DOHH2 (cell line): ENCODE measurements around the gene PGA3.

Experiments used
- H3F3A ChIP-seq: fragments of 200-600 bp; sonication (generic), shearing (Covaris generic); 2 replicates; pipeline ENCODE4 v1.6.0; 2016; ENCODE audit warnings: antibody characterized with exemption, mild to moderate bottlenecking; ENCODE audit not compliant: control insufficient read depth, insufficient read depth
- H3K27ac ChIP-seq: fragments of 200-600 bp; sonication (generic); 2 replicates; pipeline ENCODE4 v1.5.1; 2014; ENCODE audit warnings: low read depth, mild to moderate bottlenecking, low read length, moderate library complexity
- H3K27me3 ChIP-seq: fragments of 200-600 bp; sonication (generic); 2 replicates; pipeline ENCODE4 v1.6.1; 2014; ENCODE audit warnings: mild to moderate bottlenecking, low read length, mixed read lengths; ENCODE audit not compliant: control insufficient read depth
- H3K36me3 ChIP-seq: fragments of 200-600 bp; sonication (generic); 2 replicates; pipeline ENCODE4 v1.6.1; 2014; ENCODE audit warnings: mild to moderate bottlenecking, low read length, moderate library complexity, mixed read lengths; ENCODE audit not compliant: control insufficient read depth
- H3K4me1 ChIP-seq: fragments of 200-600 bp; sonication (generic); 2 replicates; pipeline ENCODE4 v1.6.1; 2014; ENCODE audit warnings: mild to moderate bottlenecking, low read length, mixed read lengths; ENCODE audit not compliant: control insufficient read depth
- H3K4me2 ChIP-seq: fragments of 200-600 bp; sonication (generic); 2 replicates; pipeline ENCODE4 v1.6.0; 2014; ENCODE audit warnings: mild to moderate bottlenecking, low read length, moderate library complexity
- H3K4me3 ChIP-seq: fragments of 200-600 bp; sonication (generic); 2 replicates; pipeline ENCODE4 v1.5.1; 2014; ENCODE audit warnings: mild to moderate bottlenecking, low read length, mixed read lengths
- H3K79me2 ChIP-seq: fragments of 200-600 bp; sonication (generic); 2 replicates; pipeline ENCODE4 v1.6.1; 2014; ENCODE audit warnings: mild to moderate bottlenecking, low read length, mixed read lengths; ENCODE audit not compliant: control insufficient read depth
- H3K9me2 ChIP-seq: fragments of 200-600 bp; sonication (generic); replicated peaks from 2 replicates; pipeline ENCODE4 v1.6.1; 2014; ENCODE audit warnings: mild to moderate bottlenecking, low read length, mixed read lengths; ENCODE audit not compliant: control insufficient read depth
- H3K9me3 ChIP-seq: fragments of 200-600 bp; sonication (generic); 2 replicates; pipeline ENCODE4 v1.6.1; 2014; ENCODE audit warnings: antibody characterized with exemption, low read length, mixed read lengths; ENCODE audit not compliant: control insufficient read depth, insufficient read depth
- H4K20me1 ChIP-seq: fragments of 200-600 bp; sonication (generic); 2 replicates; pipeline ENCODE4 v1.6.0; 2014; ENCODE audit warnings: low read depth, mild to moderate bottlenecking, antibody characterized with exemption, low read length, moderate library complexity; ENCODE audit not compliant: control insufficient read depth, insufficient read depth
- EZH2phosphoT487 ChIP-seq: fragments of 200-600 bp; sonication (generic); IDR thresholded peaks from 2 replicates; pipeline ENCODE4 v1.6.1; 2017; ENCODE audit warnings: borderline replicate concordance, mild to moderate bottlenecking, antibody characterized with exemption, low read length, moderate library complexity, mixed read lengths
- TF ChIP-seq, protein P1 (sequence below): fragments of 200-600 bp; sonication (generic); IDR thresholded peaks from one replicate; pipeline ENCODE4 v1.5.1; 2014; ENCODE audit warnings: antibody characterized with exemption, mild to moderate bottlenecking, low read depth, low read length; ENCODE audit not compliant: poor library complexity, severe bottlenecking

PGA3 gene

DNA sequence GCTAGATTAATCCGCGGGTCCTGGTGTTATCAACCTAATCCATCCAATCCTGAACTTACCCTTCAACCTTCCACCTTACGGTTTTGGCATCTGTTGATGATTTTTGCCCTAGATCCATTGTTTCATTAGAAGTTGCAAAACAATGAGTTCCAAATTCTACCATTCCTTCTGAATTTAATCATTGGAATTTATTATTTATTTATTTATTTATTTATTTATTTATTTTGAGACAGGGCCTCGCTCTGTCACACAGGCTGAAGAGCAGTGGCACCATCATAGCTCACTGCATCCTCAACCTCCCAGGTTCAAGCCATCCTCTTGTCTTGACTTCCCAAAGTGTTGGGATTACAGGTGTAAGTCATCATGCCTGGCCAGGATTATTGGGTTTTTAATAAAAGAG is 21.8 kb upstream of the PGA3 start:
- H3K27me3 ChIP-seq = no peaks in the 10 kb centered on the region
- H3K9me2 ChIP-seq = no peaks in the 10 kb centered on the region
- H3K4me2 ChIP-seq = no peak overlapping the region
- H3K36me3 ChIP-seq = no peaks in the 10 kb centered on the region
- H3K79me2 ChIP-seq = no peaks in the 10 kb centered on the region
- no peak overlapping the region for H3K4me3 ChIP-seq
- no peaks in the 10 kb centered on the region for H4K20me1 ChIP-seq
- no peak for TF ChIP-seq EZH2phosphoT487
- TF ChIP-seq, protein P1, sequence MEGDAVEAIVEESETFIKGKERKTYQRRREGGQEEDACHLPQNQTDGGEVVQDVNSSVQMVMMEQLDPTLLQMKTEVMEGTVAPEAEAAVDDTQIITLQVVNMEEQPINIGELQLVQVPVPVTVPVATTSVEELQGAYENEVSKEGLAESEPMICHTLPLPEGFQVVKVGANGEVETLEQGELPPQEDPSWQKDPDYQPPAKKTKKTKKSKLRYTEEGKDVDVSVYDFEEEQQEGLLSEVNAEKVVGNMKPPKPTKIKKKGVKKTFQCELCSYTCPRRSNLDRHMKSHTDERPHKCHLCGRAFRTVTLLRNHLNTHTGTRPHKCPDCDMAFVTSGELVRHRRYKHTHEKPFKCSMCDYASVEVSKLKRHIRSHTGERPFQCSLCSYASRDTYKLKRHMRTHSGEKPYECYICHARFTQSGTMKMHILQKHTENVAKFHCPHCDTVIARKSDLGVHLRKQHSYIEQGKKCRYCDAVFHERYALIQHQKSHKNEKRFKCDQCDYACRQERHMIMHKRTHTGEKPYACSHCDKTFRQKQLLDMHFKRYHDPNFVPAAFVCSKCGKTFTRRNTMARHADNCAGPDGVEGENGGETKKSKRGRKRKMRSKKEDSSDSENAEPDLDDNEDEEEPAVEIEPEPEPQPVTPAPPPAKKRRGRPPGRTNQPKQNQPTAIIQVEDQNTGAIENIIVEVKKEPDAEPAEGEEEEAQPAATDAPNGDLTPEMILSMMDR = no peak
- no peaks in the 10 kb centered on the region for H3K9me3 ChIP-seq
- H3K27ac ChIP-seq = no peak overlapping the region
- H3F3A ChIP-seq = no peaks in the 10 kb centered on the region
- no peaks in the 10 kb centered on the region for H3K4me1 ChIP-seq

DNA sequence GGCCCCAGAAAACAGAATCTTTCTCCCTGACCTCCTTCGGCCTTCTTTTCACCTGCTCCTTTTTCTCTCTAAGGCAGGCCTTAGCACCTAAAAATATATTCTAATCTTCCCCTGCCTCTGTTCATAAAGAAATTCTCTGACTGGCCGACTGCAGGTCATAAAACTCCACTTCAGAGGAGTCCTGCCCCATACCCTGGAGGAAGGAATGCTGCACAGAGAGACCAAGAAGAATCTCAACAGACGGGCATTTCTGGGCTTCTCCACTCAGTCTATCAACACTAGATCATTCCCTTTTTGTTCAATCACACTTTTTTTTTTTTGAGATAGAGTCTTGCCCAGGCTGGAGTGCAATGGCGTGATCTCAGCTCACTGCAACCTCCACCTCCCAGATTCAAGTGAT is 19.7 kb upstream of the PGA3 start:
- Histone ChIP-seq H3F3A (no peaks in the 10 kb centered on the region), H3K4me3 (no peak overlapping the region), H3K27me3 (no peaks in the 10 kb centered on the region), H3K4me2 (no peak overlapping the region), H3K9me3 (no peaks in the 10 kb centered on the region), H4K20me1 (no peaks in the 10 kb centered on the region), H3K4me1 (peaks cover 4% of the 10 kb centered on the region; the same call in 1 of the 2 replicates), H3K36me3 (no peaks in the 10 kb centered on the region), H3K27ac (no peak overlapping the region), H3K9me2 (no peaks in the 10 kb centered on the region), H3K79me2 (no peaks in the 10 kb centered on the region)
- TF ChIP-seq, protein P1 = no peak
- TF ChIP-seq EZH2phosphoT487 = no peak

DNA sequence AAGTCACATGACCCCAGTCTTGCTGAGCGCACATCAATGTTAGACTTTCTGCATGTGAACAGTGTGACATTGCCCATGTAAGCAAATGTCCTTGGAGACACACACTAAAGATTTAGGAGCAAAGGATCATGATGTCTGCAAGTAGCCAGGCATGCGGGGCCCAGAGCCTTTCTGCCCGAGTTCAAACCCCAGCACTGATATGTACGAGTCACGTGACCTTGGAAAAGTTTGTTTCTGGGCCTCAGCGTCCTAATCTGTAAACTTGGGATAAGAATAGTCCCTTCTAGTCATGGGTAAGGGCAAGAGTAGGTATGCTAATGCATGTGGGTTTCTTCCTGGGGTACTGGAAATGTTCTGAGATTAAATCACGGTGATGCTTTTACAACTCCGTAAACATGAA is 16.8 kb upstream of the PGA3 start:
- H3F3A ChIP-seq = no peaks in the 10 kb centered on the region
- H4K20me1 ChIP-seq = no peaks in the 10 kb centered on the region

More for the DNA sequence above, 16.8 kb upstream of the PGA3 start:
- Histone ChIP-seq H3K27me3 (no peaks in the 10 kb centered on the region), H3K79me2 (no peaks in the 10 kb centered on the region), H3K9me3 (peaks cover 8% of the 10 kb centered on the region), H3K36me3 (no peaks in the 10 kb centered on the region), H3K27ac (no peak overlapping the region), H3K4me2 (no peak overlapping the region), H3K4me1 (peaks cover 12% of the 10 kb centered on the region), H3K9me2 (no peaks in the 10 kb centered on the region), H3K4me3 (no peak overlapping the region)
- no peak for TF ChIP-seq EZH2phosphoT487
- TF ChIP-seq, protein P1 = no peak
